OCI-M2 (cell line): Measurements from ENCODE around the gene MGAT1.

Experiments
- DNase-seq: peaks from one replicate; lab custom pipeline; 2025; ENCODE audit not compliant: unreplicated experiment; lab: John Stamatoyannopoulos, UW

MGAT1 gene

GRCh38 chr5:180824630-180825476, 22.2 kb upstream of the MGAT1 start:
- DNase-seq = no peak

- DNase-seq = no peak
Observed at GRCh38 chr5:180823940-180824629, 21.5 kb upstream of the MGAT1 start.

GRCh38 chr5:180823346-180823745, 20.7 kb upstream of the MGAT1 start:
- DNase-seq = no peak

GRCh38 chr5:180821538-180821937, 18.9 kb upstream of the MGAT1 start:
- no peak for DNase-seq

GRCh38 chr5:180820788-180821321, 18.2 kb upstream of the MGAT1 start:
- no peak for DNase-seq

- no peak for DNase-seq
Observed at GRCh38 chr5:180818677-180819341, 16.2 kb upstream of the MGAT1 start.

- DNase-seq = no peak
Observed at GRCh38 chr5:180817893-180818674, 15.5 kb upstream of the MGAT1 start.

- no peak for DNase-seq
Observed at GRCh38 chr5:180816608-180817534, 14.3 kb upstream of the MGAT1 start.

- no peak for DNase-seq
Observed at GRCh38 chr5:180815293-180815917, 12.8 kb upstream of the MGAT1 start.

- DNase-seq = no peak
Observed at GRCh38 chr5:180813420-180813819, 10.8 kb upstream of the MGAT1 start.

GRCh38 chr5:180811623-180812124, 9.1 kb upstream of the MGAT1 start:
- DNase-seq = no peak

GRCh38 chr5:180810959-180811622, 8.5 kb upstream of the MGAT1 start:
- no peak for DNase-seq

- DNase-seq = peak; percentile 70
Observed at GRCh38 chr5:180810210-180810958, 7.8 kb upstream of the MGAT1 start.

GRCh38 chr5:180809403-180810209, 7.0 kb upstream of the MGAT1 start:
- DNase-seq = peak; percentile 67

- no peak for DNase-seq
Observed at GRCh38 chr5:180808461-180809000, 5.9 kb upstream of the MGAT1 start.

GRCh38 chr5:180807654-180808414, 5.2 kb upstream of the MGAT1 start:
- no peak for DNase-seq
